Neural cell (in vitro differentiated cells): ENCODE measurements around the gene LDLRAD4. TPM values are rescaled to one million over a fixed set of nuclear protein-coding genes. Genes with fewer than 3 reads are reported as not detected.

Experiments used
- H2AFZ ChIP-seq: fragments of 200-600, 300-800 bp; sonication (generic), shearing (Covaris generic); 2 replicates; pipeline ENCODE4 v1.6.0; 2014; ENCODE audit warnings: low read depth, mild to moderate bottlenecking, antibody characterized with exemption, low read length, moderate library complexity
- H3F3A ChIP-seq: fragments of 200-600 bp; shearing (Covaris generic); 2 replicates; pipeline ENCODE4 v1.6.1; 2016; ENCODE audit warnings: mild to moderate bottlenecking, moderate library complexity, mixed read lengths, antibody characterized with exemption, low read length; ENCODE audit not compliant: insufficient read depth, poor library complexity, severe bottlenecking
- H3K27ac ChIP-seq: fragments of 200-600, 300-800 bp; sonication (generic), shearing (Covaris generic); 2 replicates; pipeline ENCODE4 v1.5.1; 2014; ENCODE audit warnings: mild to moderate bottlenecking, low read length, moderate library complexity
- H3K27me3 ChIP-seq: fragments of 300-800, 200-600 bp; sonication (generic), shearing (Covaris generic); 2 replicates; pipeline ENCODE4 v1.6.0; 2014; ENCODE audit warnings: mild to moderate bottlenecking, low read depth, low read length, moderate library complexity; ENCODE audit not compliant: insufficient read depth
- H3K36me3 ChIP-seq: fragments of 300-800, 200-600 bp; sonication (generic), shearing (Covaris generic); 2 replicates; pipeline ENCODE4 v1.5.1; 2014; ENCODE audit warnings: mild to moderate bottlenecking, antibody characterized with exemption, low read length, moderate library complexity; ENCODE audit not compliant: insufficient read depth
- H3K4me2 ChIP-seq: fragments of 300-800, 200-600 bp; sonication (generic), shearing (Covaris generic); 2 replicates; pipeline ENCODE4 v1.6.0; 2014; ENCODE audit warnings: mild to moderate bottlenecking, low read length
- H3K4me3 ChIP-seq: fragments of 300-800, 200-600 bp; sonication (generic), shearing (Covaris generic); 2 replicates; pipeline ENCODE4 v1.5.1; 2014; ENCODE audit warnings: mild to moderate bottlenecking, low read length, moderate library complexity
- H3K79me2 ChIP-seq: fragments of 200-600 bp; shearing (Covaris generic); replicated peaks from 2 replicates; pipeline ENCODE4 v1.6.0; 2014; ENCODE audit warnings: mild to moderate bottlenecking, low read length, moderate library complexity; ENCODE audit not compliant: insufficient read depth
- H3K9ac ChIP-seq: fragments of 300-800, 200-600 bp; sonication (generic), shearing (Covaris generic); 2 replicates; pipeline ENCODE4 v1.6.1; 2016; ENCODE audit warnings: mild to moderate bottlenecking, low read length, mixed read lengths
- H3K9me2 ChIP-seq: fragments of 200-600 bp; shearing (Covaris generic); 2 replicates; pipeline ENCODE4 v1.6.1; 2016; ENCODE audit warnings: mild to moderate bottlenecking, low read length, mixed read lengths; ENCODE audit not compliant: insufficient read depth
- H3K9me3 ChIP-seq: fragments of 200-600, 300-800 bp; sonication (generic), shearing (Covaris generic); 2 replicates; pipeline ENCODE4 v1.6.1; 2016; ENCODE audit warnings: mild to moderate bottlenecking, mixed run types, low read length, moderate library complexity, mixed read lengths
- H4K20me1 ChIP-seq: fragments of 200-600 bp; shearing (Covaris generic); 2 replicates; pipeline ENCODE4 v1.6.1; 2016; ENCODE audit warnings: mild to moderate bottlenecking, mixed run types; ENCODE audit not compliant: insufficient read depth
- EP300 ChIP-seq: fragments of 450-650 bp; conservative IDR thresholded peaks from 2 replicates; pipeline ENCODE4 v1.6.1; 2014; ENCODE audit warnings: antibody characterized with exemption, mild to moderate bottlenecking, moderate library complexity; ENCODE audit not compliant: poor library complexity, severe bottlenecking
- EZH2 ChIP-seq: fragments of 200-600, 300-800 bp; shearing (Covaris generic), sonication (generic); IDR thresholded peaks from 2 replicates; pipeline ENCODE4 v1.6.1; 2014; ENCODE audit warnings: antibody characterized with exemption, low read length, borderline replicate concordance, mild to moderate bottlenecking; ENCODE audit not compliant: insufficient read depth, poor library complexity, severe bottlenecking
- MXI1 ChIP-seq: fragments of 450-650 bp; conservative IDR thresholded peaks from 2 replicates; pipeline ENCODE4 v1.6.1; 2014; ENCODE audit warnings: antibody characterized with exemption, mild to moderate bottlenecking; ENCODE audit not compliant: poor library complexity, severe bottlenecking
- POLR2AphosphoS5 ChIP-seq: IDR thresholded peaks from 2 replicates; pipeline ENCODE4 v1.6.1; 2012
- RAD21 ChIP-seq: fragments of 450-650 bp; conservative IDR thresholded peaks from 2 replicates; pipeline ENCODE4 v1.6.1; 2014; ENCODE audit warnings: antibody characterized with exemption, mild to moderate bottlenecking, moderate library complexity
- SMC3 ChIP-seq: fragments of 450-650 bp; conservative IDR thresholded peaks from 2 replicates; pipeline ENCODE4 v1.6.1; 2014; ENCODE audit warnings: antibody characterized with exemption, mild to moderate bottlenecking, moderate library complexity; ENCODE audit not compliant: poor library complexity
- polyA plus RNA-seq: library from polyadenylated mRNA; depleted of rRNA; stranded (reverse); fragments of >200 nt; gene quantifications from 2 replicates; pipeline ENCODE4 v1.2.3, GENCODE V29; 2014
- TF ChIP-seq, protein P1 (sequence below): IDR thresholded peaks from 2 replicates; pipeline ENCODE4 v1.6.1; 2012; ENCODE audit warnings: borderline replicate concordance
- TF ChIP-seq, protein P2 (sequence below): fragments of 450-650 bp; IDR thresholded peaks from 2 replicates; pipeline ENCODE4 v1.5.1; 2014; ENCODE audit warnings: antibody characterized with exemption, mild to moderate bottlenecking, moderate library complexity; ENCODE audit not compliant: poor library complexity, severe bottlenecking

Gene LDLRAD4
- polyA plus RNA-seq, 1 donor from 2014 or later: 3.7 TPM

DNA sequence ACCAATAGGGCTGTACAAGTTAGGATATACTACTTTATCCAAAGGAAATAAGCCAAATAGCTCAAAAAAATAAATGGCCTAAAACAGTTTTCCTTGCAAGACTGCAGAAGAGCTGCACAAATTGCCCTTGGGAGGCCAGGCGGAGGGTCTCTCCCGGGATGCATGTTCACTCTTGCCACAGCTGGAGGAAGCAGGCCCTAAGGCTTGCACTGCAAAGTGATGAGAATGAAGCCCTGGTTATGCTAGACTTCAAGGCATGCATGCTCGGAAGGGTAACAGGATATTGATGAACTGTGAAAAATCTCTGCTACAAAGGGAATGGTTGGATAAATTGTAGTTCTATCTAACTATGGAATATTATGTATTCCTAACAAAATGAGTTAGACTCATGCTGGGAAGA lies 27.5 kb upstream of the LDLRAD4 start:
- no peak overlapping the region for H3K4me3 ChIP-seq
- no peak overlapping the region for H3K9ac ChIP-seq
- TF ChIP-seq EP300 (no peak), MXI1 (no peak), SMC3 (no peak)
- H3K27me3 ChIP-seq: no peaks in the 10 kb centered on the region
- no peaks in the 10 kb centered on the region for H4K20me1 ChIP-seq
- no peaks in the 10 kb centered on the region for H3F3A ChIP-seq
- no peaks in the 10 kb centered on the region for H3K9me2 ChIP-seq
- H3K79me2 ChIP-seq: no peaks in the 10 kb centered on the region
- no peak overlapping the region for H3K27ac ChIP-seq
- H3K4me2 ChIP-seq: no peak overlapping the region
- no peak overlapping the region for H2AFZ ChIP-seq
- H3K9me3 ChIP-seq: no peaks in the 10 kb centered on the region
- no peaks in the 10 kb centered on the region for H3K36me3 ChIP-seq

DNA sequence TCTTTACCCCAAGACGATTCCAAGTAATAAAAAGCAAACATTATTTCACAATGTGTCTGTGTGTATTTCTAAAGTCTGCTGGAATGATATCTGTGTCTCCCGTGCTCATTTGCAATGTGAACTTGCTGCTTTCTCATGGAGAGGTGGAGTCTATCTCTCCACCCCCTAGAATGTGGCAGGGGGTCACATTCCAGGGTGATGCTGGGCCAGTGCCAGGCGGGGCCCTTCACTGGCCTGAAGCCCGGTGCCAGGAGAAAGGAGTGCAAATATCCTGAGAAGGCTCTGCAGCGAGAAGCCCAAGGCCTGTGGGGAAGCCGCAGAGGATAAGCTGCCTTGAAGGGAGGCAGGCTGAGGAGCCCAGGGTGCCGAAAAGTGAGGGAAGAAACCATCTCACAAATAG lies 26.8 kb upstream of the LDLRAD4 start:
- Histone ChIP-seq H3K36me3 (no peaks in the 10 kb centered on the region), H3K9me3 (no peaks in the 10 kb centered on the region), H3K4me3 (no peak overlapping the region), H2AFZ (no peak overlapping the region), H4K20me1 (no peaks in the 10 kb centered on the region), H3K27ac (no peak overlapping the region), H3K27me3 (no peaks in the 10 kb centered on the region), H3K4me2 (no peak overlapping the region), H3K79me2 (no peaks in the 10 kb centered on the region), H3F3A (no peaks in the 10 kb centered on the region), H3K9ac (no peak overlapping the region), H3K9me2 (no peaks in the 10 kb centered on the region)
- TF ChIP-seq EP300 (no peak), EZH2 (no peak), SMC3 (no peak)

DNA sequence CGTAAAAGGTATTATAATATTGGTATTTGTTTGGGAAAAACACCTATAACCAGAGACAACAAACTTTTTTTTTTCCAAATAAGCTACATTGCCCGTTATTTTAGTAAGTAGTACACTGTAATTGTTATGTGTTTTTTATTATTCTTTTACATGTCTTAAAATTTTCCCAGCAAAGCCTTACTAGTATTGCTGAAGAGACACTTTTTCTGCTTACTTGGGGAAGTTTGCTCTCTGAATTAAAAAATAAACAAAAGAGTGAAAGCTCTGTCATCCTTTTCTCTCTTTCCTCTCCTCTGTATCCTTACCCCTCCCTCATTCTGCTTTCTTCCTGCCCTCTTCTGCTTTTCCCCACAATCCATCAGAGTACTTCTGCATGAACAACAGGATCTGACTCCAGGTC lies 25.6 kb upstream of the LDLRAD4 start:
- Histone ChIP-seq H3K79me2 (no peaks in the 10 kb centered on the region), H3K27ac (no peak overlapping the region), H3K9me2 (no peaks in the 10 kb centered on the region), H3K4me2 (no peak overlapping the region), H3K27me3 (no peaks in the 10 kb centered on the region), H3K9ac (no peak overlapping the region), H2AFZ (no peak overlapping the region), H4K20me1 (no peaks in the 10 kb centered on the region), H3F3A (no peaks in the 10 kb centered on the region), H3K9me3 (no peaks in the 10 kb centered on the region), H3K4me3 (no peak overlapping the region), H3K36me3 (no peaks in the 10 kb centered on the region)
- TF ChIP-seq, protein P1, sequence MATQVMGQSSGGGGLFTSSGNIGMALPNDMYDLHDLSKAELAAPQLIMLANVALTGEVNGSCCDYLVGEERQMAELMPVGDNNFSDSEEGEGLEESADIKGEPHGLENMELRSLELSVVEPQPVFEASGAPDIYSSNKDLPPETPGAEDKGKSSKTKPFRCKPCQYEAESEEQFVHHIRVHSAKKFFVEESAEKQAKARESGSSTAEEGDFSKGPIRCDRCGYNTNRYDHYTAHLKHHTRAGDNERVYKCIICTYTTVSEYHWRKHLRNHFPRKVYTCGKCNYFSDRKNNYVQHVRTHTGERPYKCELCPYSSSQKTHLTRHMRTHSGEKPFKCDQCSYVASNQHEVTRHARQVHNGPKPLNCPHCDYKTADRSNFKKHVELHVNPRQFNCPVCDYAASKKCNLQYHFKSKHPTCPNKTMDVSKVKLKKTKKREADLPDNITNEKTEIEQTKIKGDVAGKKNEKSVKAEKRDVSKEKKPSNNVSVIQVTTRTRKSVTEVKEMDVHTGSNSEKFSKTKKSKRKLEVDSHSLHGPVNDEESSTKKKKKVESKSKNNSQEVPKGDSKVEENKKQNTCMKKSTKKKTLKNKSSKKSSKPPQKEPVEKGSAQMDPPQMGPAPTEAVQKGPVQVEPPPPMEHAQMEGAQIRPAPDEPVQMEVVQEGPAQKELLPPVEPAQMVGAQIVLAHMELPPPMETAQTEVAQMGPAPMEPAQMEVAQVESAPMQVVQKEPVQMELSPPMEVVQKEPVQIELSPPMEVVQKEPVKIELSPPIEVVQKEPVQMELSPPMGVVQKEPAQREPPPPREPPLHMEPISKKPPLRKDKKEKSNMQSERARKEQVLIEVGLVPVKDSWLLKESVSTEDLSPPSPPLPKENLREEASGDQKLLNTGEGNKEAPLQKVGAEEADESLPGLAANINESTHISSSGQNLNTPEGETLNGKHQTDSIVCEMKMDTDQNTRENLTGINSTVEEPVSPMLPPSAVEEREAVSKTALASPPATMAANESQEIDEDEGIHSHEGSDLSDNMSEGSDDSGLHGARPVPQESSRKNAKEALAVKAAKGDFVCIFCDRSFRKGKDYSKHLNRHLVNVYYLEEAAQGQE: no peak
- TF ChIP-seq EZH2 (no peak), RAD21 (no peak), MXI1 (no peak), POLR2AphosphoS5 (no peak)
- TF ChIP-seq, protein P2, sequence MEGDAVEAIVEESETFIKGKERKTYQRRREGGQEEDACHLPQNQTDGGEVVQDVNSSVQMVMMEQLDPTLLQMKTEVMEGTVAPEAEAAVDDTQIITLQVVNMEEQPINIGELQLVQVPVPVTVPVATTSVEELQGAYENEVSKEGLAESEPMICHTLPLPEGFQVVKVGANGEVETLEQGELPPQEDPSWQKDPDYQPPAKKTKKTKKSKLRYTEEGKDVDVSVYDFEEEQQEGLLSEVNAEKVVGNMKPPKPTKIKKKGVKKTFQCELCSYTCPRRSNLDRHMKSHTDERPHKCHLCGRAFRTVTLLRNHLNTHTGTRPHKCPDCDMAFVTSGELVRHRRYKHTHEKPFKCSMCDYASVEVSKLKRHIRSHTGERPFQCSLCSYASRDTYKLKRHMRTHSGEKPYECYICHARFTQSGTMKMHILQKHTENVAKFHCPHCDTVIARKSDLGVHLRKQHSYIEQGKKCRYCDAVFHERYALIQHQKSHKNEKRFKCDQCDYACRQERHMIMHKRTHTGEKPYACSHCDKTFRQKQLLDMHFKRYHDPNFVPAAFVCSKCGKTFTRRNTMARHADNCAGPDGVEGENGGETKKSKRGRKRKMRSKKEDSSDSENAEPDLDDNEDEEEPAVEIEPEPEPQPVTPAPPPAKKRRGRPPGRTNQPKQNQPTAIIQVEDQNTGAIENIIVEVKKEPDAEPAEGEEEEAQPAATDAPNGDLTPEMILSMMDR: no peak
